Pancreas (tissue), 10 donors: Measurements from ENCODE around the gene SELPLG. TPM values are rescaled to one million over a fixed set of nuclear protein-coding genes. Genes with fewer than 3 reads are reported as not detected.
"Not testable (repeated sequence)": the region's sequence is repeated elsewhere in the genome, so short reads cannot be mapped to it uniquely, and the experiment has no call there.

Source experiments
- ATAC-seq, 4 donors: fragments of 200-7000 bp; cut with Tn5 transposase; one replicate each; pipeline versions ENCODE4 v1.8.0 to v1.9.1; 2020; ENCODE audit warnings: mild to moderate bottlenecking in 4 of 4, moderate library complexity in 4 of 4
- DNase-seq, 6 donors: peaks; one replicate each; pipeline ENCODE4 v3.0.0-alpha.2; 2020
- FAIRE-seq: peaks from 2 replicates; lab custom pipeline; 2012; peaks lifted over from hg19 to GRCh38; lab: Jason Lieb, UNC
- H3K27ac ChIP-seq, 4 donors: fragments of 200-600 bp; sonication (generic); 1 replicate in 3 of 4; 2 replicates in 1 of 4; pipeline versions ENCODE4 v1.5.0 to v1.8.0; 2020
- H3K27me3 ChIP-seq, 4 donors: fragments of 200-600 bp; one replicate each; pipeline ENCODE4 v1.8.0; 2021
- H3K36me3 ChIP-seq, 3 donors: fragments of 200-600 bp; sonication (generic) in 1 of 3; one replicate each; pipeline versions ENCODE4 v1.5.0 to v1.8.0; 2020 to 2021
- H3K4me1 ChIP-seq, 3 donors: fragments of 200-600 bp; one replicate each; pipeline ENCODE4 v1.8.0; 2021
- H3K4me3 ChIP-seq, 4 donors: fragments of 200-600 bp; sonication (generic) in 2 of 4; one replicate each; pipeline versions ENCODE4 v1.5.0 to v1.8.0; 2020 to 2021
- H3K9me3 ChIP-seq, 4 donors: fragments of 200-600 bp; one replicate each; pipeline ENCODE4 v1.8.0; 2021
- WGBS, 2 donors: extraction: QIAGEN DNeasy Blood & Tissue Kit; methylation state at CpG; one replicate each; pipeline ENCODE4 v1.1.7; 2013; 5-methylcytosine and 5-hydroxymethylcytosine counted together
- intact Hi-C, 3 donors: fragments of 100-400 bp; cut with DNase I; formaldehyde crosslinking; loops; one replicate each; pipeline versions ENCODE4 v1.11.1 to v1.14.2; 2022
- polyA plus RNA-seq, 2 donors: library from polyadenylated mRNA; stranded (reverse); fragments of 200-250 nt; gene quantifications; one replicate each; pipeline ENCODE4 v1.2.3, GENCODE V29; 2013
- total RNA-seq, 6 donors: library from RNA; stranded (reverse); fragmentation: NEBNext Ultra II Directional in 4 of 6; extraction: Animal tissue kit (Norgen Biotek cat#: 25700) in 4 of 6; gene quantifications; one replicate each; pipeline versions ENCODE4 v1.2.1 to v1.2.4, GENCODE V29; 2021 to 2023
- TF ChIP-seq, protein P1 (sequence below), 4 donors: fragments of 200-600 bp; sonication (generic) in 3 of 4; IDR thresholded peaks; one replicate each; pipeline versions ENCODE4 v1.5.0 to v1.8.0; 2021; ENCODE audit warnings: antibody characterized with exemption in 4 of 4
- donor health status: healthy with polysubstance abuse.
- donor health status: DM: no; HTN: no; CAD: no; lungs with moderate emphysema.
- donor health status: DM: no; HTN: no; CAD: no.
- donor health status: control.
- donor health status: control.
- donor health status: Bipolar disorder and iron deficiency.
- donor health status: DM: yes; HTN: yes; CAD: no.
- donor health status: DM: no; HTN: no; CAD: no.
- donor health status: DM: no; HTN: no; CAD: no.
- donor health status: DM: yes; HTN: yes; CAD: no.

The SELPLG gene
- total and polyA plus RNA-seq, 8 donors: 0.28 to 9.5 (median 1.2) TPM

DNA sequence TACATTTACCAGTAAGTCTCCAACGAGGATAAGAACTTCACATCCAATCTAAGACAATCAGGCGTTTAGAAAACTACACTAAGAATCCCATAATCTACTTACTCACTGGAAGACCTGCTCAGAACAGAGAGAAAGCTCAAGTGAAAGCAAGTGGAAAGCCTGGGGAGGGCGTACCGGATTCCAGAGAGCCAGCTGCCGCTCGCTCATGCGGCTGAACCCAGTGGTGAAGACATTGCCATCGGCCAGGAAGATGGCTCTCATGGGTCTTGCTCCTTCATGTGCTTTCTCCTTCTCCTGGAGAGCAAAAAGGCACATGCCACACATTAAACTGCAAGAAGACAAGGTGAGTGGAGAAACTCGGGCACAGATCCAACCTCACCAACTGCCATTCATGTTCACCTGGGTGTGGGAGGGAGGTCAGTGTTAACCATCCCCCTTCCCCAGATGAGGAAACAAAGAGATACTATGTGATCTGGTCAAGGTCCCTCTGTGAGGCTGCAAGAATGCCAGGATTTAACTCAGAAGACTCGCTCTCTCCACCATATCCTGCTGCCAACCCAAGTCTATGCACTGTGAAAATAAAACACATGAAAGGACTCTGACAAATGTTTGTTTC lies 23.5 kb upstream of the SELPLG start:
- ATAC-seq (no peak), DNase-seq (no peak), FAIRE-seq (no peak)
- intact Hi-C loops: no loop called here
- Histone ChIP-seq H3K36me3 (peaks cover 0 to 12% (median 7%) of the 10 kb centered on the region in 3 donors), H3K27me3 (no peaks in the 10 kb centered on the region), H3K9me3 (no peaks in the 10 kb centered on the region), H3K4me3 (no peak overlapping the region), H3K4me1 (no peaks in the 10 kb centered on the region), H3K27ac (no peak overlapping the region)
- TF ChIP-seq, protein P1, sequence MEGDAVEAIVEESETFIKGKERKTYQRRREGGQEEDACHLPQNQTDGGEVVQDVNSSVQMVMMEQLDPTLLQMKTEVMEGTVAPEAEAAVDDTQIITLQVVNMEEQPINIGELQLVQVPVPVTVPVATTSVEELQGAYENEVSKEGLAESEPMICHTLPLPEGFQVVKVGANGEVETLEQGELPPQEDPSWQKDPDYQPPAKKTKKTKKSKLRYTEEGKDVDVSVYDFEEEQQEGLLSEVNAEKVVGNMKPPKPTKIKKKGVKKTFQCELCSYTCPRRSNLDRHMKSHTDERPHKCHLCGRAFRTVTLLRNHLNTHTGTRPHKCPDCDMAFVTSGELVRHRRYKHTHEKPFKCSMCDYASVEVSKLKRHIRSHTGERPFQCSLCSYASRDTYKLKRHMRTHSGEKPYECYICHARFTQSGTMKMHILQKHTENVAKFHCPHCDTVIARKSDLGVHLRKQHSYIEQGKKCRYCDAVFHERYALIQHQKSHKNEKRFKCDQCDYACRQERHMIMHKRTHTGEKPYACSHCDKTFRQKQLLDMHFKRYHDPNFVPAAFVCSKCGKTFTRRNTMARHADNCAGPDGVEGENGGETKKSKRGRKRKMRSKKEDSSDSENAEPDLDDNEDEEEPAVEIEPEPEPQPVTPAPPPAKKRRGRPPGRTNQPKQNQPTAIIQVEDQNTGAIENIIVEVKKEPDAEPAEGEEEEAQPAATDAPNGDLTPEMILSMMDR (IDR thresholded peaks at IDR 0.05): no peak
- WGBS, 2 donors: 91 to 96% methylated on average over 10 of the region's 10 CpGs

DNA sequence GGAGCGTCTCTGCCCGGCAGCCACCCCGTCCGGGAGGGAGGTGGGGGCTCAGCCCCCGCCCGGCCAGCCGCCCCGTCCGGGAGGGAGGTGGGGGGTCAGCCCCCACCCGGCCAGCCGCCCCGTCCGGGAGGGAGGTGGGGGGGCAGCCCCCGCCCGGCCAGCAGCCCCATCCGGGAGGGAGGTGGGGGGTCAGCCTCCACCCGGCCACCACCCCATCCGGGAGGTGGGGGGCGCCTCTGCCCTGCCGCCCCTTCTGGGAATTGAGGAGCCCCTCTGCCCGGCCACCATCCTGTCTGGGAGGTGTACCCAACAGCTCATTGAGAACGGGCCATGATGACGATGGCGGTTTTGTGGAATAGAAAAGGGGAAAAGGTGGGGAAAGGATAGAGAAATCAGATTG lies 22.6 kb upstream of the SELPLG start:
- ATAC-seq, DNase-seq, H3K27me3 ChIP-seq, FAIRE-seq, H3K9me3 ChIP-seq, H3K4me3 ChIP-seq, H3K27ac ChIP-seq, H3K4me1 ChIP-seq, intact Hi-C loops: not testable (repeated sequence)
- WGBS, 2 donors: 95 to 98% methylated on average over 11 to 24 of the region's 24 CpGs
- peaks cover 0 to 12% (median 7%) of the 10 kb centered on the region in 3 donors for H3K36me3 ChIP-seq

DNA sequence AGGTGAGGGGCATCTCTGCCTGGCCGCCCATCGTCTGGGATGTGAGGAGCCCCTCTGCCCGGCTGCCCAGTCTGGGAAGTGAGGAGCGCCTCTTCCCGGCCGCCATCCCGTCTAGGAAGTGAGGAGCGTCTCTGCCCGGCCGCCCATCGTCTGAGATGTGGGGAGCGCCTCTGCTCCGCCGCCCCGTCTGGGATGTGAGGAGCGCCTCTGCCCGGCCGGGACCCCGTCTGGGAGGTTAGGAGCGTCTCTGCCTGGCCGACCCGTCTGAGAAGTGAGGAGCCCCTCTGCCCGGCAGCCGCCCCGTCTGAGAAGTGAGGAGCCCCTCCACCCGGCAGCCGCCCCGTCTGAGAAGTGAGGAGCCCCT lies 22.1 kb upstream of the SELPLG start:
- H3K4me3 ChIP-seq, intact Hi-C loops, ATAC-seq, DNase-seq, H3K4me1 ChIP-seq, H3K27ac ChIP-seq, H3K9me3 ChIP-seq, FAIRE-seq, H3K27me3 ChIP-seq: not testable (repeated sequence)
- peaks cover 0 to 12% (median 7%) of the 10 kb centered on the region in 3 donors for H3K36me3 ChIP-seq
- WGBS, 2 donors: 84 to 92% methylated on average over 8 to 18 of the region's 28 CpGs

DNA sequence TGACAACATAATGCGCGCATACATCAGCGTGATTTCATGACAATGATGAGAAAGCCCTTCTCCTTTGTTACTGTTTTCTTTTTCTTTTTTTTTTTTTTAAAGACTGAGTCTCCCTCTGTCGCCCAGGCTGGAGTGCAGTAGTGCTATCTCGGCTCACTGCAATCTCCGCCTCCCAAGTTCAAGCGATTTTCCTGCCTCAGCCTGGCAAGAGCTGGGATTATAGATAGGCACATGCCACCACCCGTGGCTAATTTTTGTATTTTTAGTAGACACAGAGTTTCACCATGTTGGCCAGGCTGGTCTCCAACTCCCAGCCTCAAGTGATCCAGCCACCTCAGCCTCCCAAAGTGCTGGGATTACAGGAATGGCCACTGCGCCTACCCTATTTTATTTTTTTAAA lies 20.9 kb upstream of the SELPLG start:
- H3K9me3 ChIP-seq, FAIRE-seq, H3K4me3 ChIP-seq, H3K4me1 ChIP-seq, DNase-seq, H3K27me3 ChIP-seq, ATAC-seq, H3K27ac ChIP-seq, intact Hi-C loops: not testable (repeated sequence)
- peaks cover 0 to 12% (median 7%) of the 10 kb centered on the region in 3 donors for H3K36me3 ChIP-seq
- 79 to 84% methylated on average over 9 of the region's 9 CpGs for WGBS, 2 donors

DNA sequence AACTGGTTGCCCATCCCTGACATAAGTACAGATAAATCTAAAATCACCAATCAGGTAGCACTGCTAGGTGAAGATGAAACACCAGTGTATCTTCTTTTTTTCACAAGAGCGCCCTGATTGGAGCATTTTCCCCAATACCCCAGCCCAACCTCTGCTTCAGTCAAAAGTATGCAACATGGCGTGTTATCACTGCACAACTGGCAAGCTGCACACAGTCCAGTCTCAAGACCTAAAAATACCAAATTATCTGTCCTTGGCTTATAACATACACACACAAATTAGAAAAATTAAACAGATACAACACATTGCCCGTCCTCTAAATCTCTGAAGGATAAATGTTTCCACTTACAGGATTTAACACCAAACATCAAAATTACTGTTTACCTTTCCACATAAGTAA lies 20.2 kb upstream of the SELPLG start:
- H3K27me3 ChIP-seq: no peaks in the 10 kb centered on the region
- 71 to 72% methylated on average over 3 of the region's 3 CpGs for WGBS, 2 donors
- intact Hi-C loops: no loop called here
- H3K4me3 ChIP-seq: no peak overlapping the region
- H3K27ac ChIP-seq: no peak overlapping the region
- ATAC-seq: no peak
- TF ChIP-seq, protein P1 (IDR thresholded peaks at IDR 0.05): no peak
- DNase-seq: no peak
- FAIRE-seq: no peak
- H3K9me3 ChIP-seq: no peaks in the 10 kb centered on the region
- no peaks in the 10 kb centered on the region for H3K4me1 ChIP-seq
- H3K36me3 ChIP-seq: peaks cover 0 to 11% (median 7%) of the 10 kb centered on the region in 3 donors

DNA sequence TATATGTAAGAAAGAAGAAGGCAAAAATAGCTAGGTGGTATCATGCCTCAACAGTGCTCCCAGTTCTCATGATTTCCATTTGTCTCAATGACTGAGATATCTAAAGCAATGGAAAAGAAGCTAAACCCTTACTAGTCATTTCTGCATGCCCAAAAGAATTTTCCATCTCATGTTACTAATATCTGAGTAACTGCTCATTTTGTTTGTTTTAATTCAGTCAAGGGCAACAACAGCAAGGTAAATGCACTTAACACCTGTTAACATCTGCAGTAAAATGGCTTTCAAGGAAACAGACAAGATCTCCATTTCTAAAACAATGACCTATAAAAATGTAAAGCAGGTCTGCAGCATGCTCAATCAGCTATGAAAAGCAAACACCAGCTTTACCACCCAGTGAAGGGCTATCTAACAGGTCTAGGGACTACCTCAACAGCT lies 19.4 kb upstream of the SELPLG start:
- ATAC-seq: no peak
- no peak for FAIRE-seq
- Histone ChIP-seq H3K27me3 (no peaks in the 10 kb centered on the region), H3K4me1 (no peaks in the 10 kb centered on the region), H3K4me3 (no peak overlapping the region), H3K27ac (no peak overlapping the region), H3K9me3 (no peaks in the 10 kb centered on the region), H3K36me3 (peaks cover 0 to 5% (median 3%) of the 10 kb centered on the region in 3 donors)
- intact Hi-C loops: no loop called here
- no peak for DNase-seq
- TF ChIP-seq, protein P1 (IDR thresholded peaks at IDR 0.05): no peak
